Smooth muscle cell (in vitro differentiated cells): ENCODE data around the gene VKORC1. TPM values are rescaled to one million over a fixed set of nuclear protein-coding genes. Genes with fewer than 3 reads are reported as not detected.

ENCODE experiments used
- DNase-seq: peaks from one replicate; lab custom pipeline; 2025; ENCODE audit not compliant: unreplicated experiment; lab: John Stamatoyannopoulos, UW
- H2AFZ ChIP-seq: fragments of 200-600 bp; sonication (generic); 2 replicates; pipeline ENCODE4 v1.6.0; 2016; ENCODE audit warnings: antibody characterized with exemption, low read depth, mild to moderate bottlenecking
- H3F3A ChIP-seq: fragments of 200-600 bp; sonication (generic); 2 replicates; pipeline ENCODE4 v1.6.0; 2017; ENCODE audit warnings: antibody characterized with exemption, low read depth
- H3K27ac ChIP-seq: fragments of 200-600 bp; sonication (generic); 2 replicates; pipeline ENCODE4 v1.5.1; 2016; ENCODE audit warnings: low read depth, mild to moderate bottlenecking
- H3K27me3 ChIP-seq: fragments of 200-600 bp; sonication (generic); 2 replicates; pipeline ENCODE4 v1.6.1; 2016; ENCODE audit warnings: low read depth, mild to moderate bottlenecking
- H3K36me3 ChIP-seq: fragments of 200-600 bp; sonication (generic); 2 replicates; pipeline ENCODE4 v1.5.1; 2016; ENCODE audit warnings: low read depth
- H3K4me1 ChIP-seq: fragments of 200-600 bp; sonication (generic); 2 replicates; pipeline ENCODE4 v1.5.1; 2016; ENCODE audit warnings: low read depth
- H3K4me2 ChIP-seq: fragments of 200-600 bp; sonication (generic); 2 replicates; pipeline ENCODE4 v1.6.0; 2016; ENCODE audit warnings: mild to moderate bottlenecking
- H3K4me3 ChIP-seq: fragments of 200-600 bp; sonication (generic); 2 replicates; pipeline ENCODE4 v1.5.1; 2016; ENCODE audit warnings: mild to moderate bottlenecking
- H3K79me2 ChIP-seq: fragments of 200-600 bp; sonication (generic); 2 replicates; pipeline ENCODE4 v1.6.0; 2016; ENCODE audit warnings: low read depth, mild to moderate bottlenecking
- H3K9ac ChIP-seq: fragments of 200-600 bp; sonication (generic); 2 replicates; pipeline ENCODE4 v1.6.0; 2016; ENCODE audit warnings: low read depth
- H3K9me3 ChIP-seq: fragments of 200-600 bp; sonication (generic); replicated peaks from 2 replicates; pipeline ENCODE4 v1.5.1; 2016; ENCODE audit warnings: low read depth
- H4K20me1 ChIP-seq: fragments of 200-600 bp; sonication (generic); 2 replicates; pipeline ENCODE4 v1.6.0; 2016; ENCODE audit warnings: low read depth
- CTCF ChIP-seq: fragments of 200-600 bp; sonication (generic); IDR thresholded peaks from 2 replicates; pipeline ENCODE4 v1.5.1; 2017; ENCODE audit warnings: borderline replicate concordance, mild to moderate bottlenecking, antibody characterized with exemption; ENCODE audit not compliant: insufficient read depth, poor library complexity, severe bottlenecking
- WGBS: methylation state at CpG from one replicate; pipeline ENCODE4 v1.1.7; 2016; ENCODE audit warnings: low lambda C conversion rate; 5-methylcytosine and 5-hydroxymethylcytosine counted together
- polyA plus RNA-seq: library from polyadenylated mRNA; unstranded; fragments of >200 nt; fragmentation: Nextera tagmentation; extraction: Ambion mirVana; gene quantifications from 2 replicates; pipeline ENCODE4 v1.2.1, GENCODE V29; 2016
- total RNA-seq: library from RNA; depleted of rRNA; stranded (reverse); fragments of >200 nt; gene quantifications from 2 replicates; pipeline ENCODE4 v1.2.3, GENCODE V29; 2014

Gene VKORC1
- total and polyA plus RNA-seq, 2 experiments from 2014 or later = 253 to 394 TPM

GRCh38 chr16:31071861-31072260 is 22.7 kb downstream of the VKORC1 start:
- Histone ChIP-seq H2AFZ (no peak overlapping the region), H3K27me3 (no peaks in the 10 kb centered on the region), H3K4me2 (peak overlapping the region; percentile 85), H3K4me1 (peaks cover 15% of the 10 kb centered on the region), H3K36me3 (no peaks in the 10 kb centered on the region), H3K9me3 (no peaks in the 10 kb centered on the region), H3K27ac (peak overlapping the region; percentile 94), H3K79me2 (peaks cover 76% of the 10 kb centered on the region), H3K4me3 (peak overlapping the region; percentile 76), H4K20me1 (peaks cover 8% of the 10 kb centered on the region), H3K9ac (peak overlapping the region; percentile 92), H3F3A (no peaks in the 10 kb centered on the region)
- WGBS = 26% methylated on average over 4 of the region's 4 CpGs
- DNase-seq = no peak
- TF ChIP-seq CTCF = no peak

GRCh38 chr16:31067342-31067741 is 27.3 kb downstream of the VKORC1 start:
- DNase-seq = no peak
- Histone ChIP-seq H2AFZ (no peak overlapping the region), H3K9ac (no peak overlapping the region), H3F3A (peaks cover 14% of the 10 kb centered on the region), H3K79me2 (peaks cover 59% of the 10 kb centered on the region), H3K4me1 (peaks cover 12% of the 10 kb centered on the region), H3K36me3 (no peaks in the 10 kb centered on the region), H4K20me1 (peaks cover 11% of the 10 kb centered on the region), H3K4me2 (no peak overlapping the region), H3K4me3 (no peak overlapping the region), H3K27ac (no peak overlapping the region), H3K9me3 (no peaks in the 10 kb centered on the region), H3K27me3 (no peaks in the 10 kb centered on the region)
- no peak for TF ChIP-seq CTCF
- 98% methylated on average over 3 of the region's 3 CpGs for WGBS

GRCh38 chr16:31064882-31065461 is 29.6 kb downstream of the VKORC1 start:
- no peaks in the 10 kb centered on the region for H3K27me3 ChIP-seq
- H3K9ac ChIP-seq = peak overlapping the region; percentile 42
- H3K4me1 ChIP-seq = peaks cover 4% of the 10 kb centered on the region
- peaks cover 14% of the 10 kb centered on the region for H3F3A ChIP-seq
- H3K4me2 ChIP-seq = peak overlapping the region; percentile 59
- no peak overlapping the region for H2AFZ ChIP-seq
- no peaks in the 10 kb centered on the region for H3K36me3 ChIP-seq
- no peak for DNase-seq
- peak overlapping the region; percentile 89 for H3K27ac ChIP-seq
- H3K9me3 ChIP-seq = no peaks in the 10 kb centered on the region
- no peak overlapping the region for H3K4me3 ChIP-seq
- peaks cover 36% of the 10 kb centered on the region for H3K79me2 ChIP-seq
- WGBS = 30% methylated on average over 4 of the region's 4 CpGs
- peaks cover 10% of the 10 kb centered on the region for H4K20me1 ChIP-seq
- no peak for TF ChIP-seq CTCF
